ENCODE data around the gene PHACTR4.

The PHACTR4 gene

DNA sequence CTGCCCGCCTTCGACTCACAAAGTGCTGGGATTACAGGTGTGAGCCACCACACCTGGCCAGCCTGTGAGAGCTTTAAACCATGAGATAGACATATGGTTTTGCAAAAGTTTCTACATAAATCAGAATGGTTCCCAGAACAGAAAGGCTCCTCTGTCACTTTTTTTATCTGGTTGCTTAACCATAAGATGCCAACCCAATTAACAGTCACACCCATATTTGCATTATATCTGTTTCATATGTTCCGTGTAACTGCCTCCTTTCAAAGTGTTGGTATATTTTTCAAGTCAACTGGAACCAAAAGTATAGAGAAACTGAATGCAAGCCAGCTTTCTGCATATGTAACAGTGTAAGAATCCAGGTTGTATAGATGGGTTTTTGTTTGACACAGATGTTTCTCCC, 112.6 kb downstream of the PHACTR4 start:
- TF ChIP-seq POLR2A (IDR thresholded peaks at IDR 0.05; ENCODE audit: extremely low read depth, insufficient read length) = no peak
- TF ChIP-seq MYC (IDR thresholded peaks at IDR 0.05; ENCODE audit: low read depth, low read length) = no peak
- TF ChIP-seq, protein P1, sequence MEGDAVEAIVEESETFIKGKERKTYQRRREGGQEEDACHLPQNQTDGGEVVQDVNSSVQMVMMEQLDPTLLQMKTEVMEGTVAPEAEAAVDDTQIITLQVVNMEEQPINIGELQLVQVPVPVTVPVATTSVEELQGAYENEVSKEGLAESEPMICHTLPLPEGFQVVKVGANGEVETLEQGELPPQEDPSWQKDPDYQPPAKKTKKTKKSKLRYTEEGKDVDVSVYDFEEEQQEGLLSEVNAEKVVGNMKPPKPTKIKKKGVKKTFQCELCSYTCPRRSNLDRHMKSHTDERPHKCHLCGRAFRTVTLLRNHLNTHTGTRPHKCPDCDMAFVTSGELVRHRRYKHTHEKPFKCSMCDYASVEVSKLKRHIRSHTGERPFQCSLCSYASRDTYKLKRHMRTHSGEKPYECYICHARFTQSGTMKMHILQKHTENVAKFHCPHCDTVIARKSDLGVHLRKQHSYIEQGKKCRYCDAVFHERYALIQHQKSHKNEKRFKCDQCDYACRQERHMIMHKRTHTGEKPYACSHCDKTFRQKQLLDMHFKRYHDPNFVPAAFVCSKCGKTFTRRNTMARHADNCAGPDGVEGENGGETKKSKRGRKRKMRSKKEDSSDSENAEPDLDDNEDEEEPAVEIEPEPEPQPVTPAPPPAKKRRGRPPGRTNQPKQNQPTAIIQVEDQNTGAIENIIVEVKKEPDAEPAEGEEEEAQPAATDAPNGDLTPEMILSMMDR (IDR thresholded peaks at IDR 0.05; ENCODE audit: low read depth, low read length) = no peak
- TF ChIP-seq, protein P2, sequence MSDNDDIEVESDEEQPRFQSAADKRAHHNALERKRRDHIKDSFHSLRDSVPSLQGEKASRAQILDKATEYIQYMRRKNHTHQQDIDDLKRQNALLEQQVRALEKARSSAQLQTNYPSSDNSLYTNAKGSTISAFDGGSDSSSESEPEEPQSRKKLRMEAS (IDR thresholded peaks at IDR 0.05; ENCODE audit: low read depth, low read length) = no peak
- no peak for DNase-seq (ENCODE audit: low read depth)
- no peak overlapping the region for H3K4me3 ChIP-seq (ENCODE audit: low read depth, low read length)

- TF ChIP-seq MYC (IDR thresholded peaks at IDR 0.05; ENCODE audit: low read depth, low read length) (no peak), POLR2A (IDR thresholded peaks at IDR 0.05; ENCODE audit: extremely low read depth, insufficient read length) (no peak)
- TF ChIP-seq, protein P2 (IDR thresholded peaks at IDR 0.05; ENCODE audit: low read depth, low read length) = no peak
- TF ChIP-seq, protein P1 (IDR thresholded peaks at IDR 0.05; ENCODE audit: low read depth, low read length) = no peak
- DNase-seq (ENCODE audit: low read depth) = no peak
- no peak overlapping the region for H3K4me3 ChIP-seq (ENCODE audit: low read depth, low read length)
These were observed 113.2 kb downstream of the PHACTR4 start for GRCh38 chr1:28482702-28483101.

DNA sequence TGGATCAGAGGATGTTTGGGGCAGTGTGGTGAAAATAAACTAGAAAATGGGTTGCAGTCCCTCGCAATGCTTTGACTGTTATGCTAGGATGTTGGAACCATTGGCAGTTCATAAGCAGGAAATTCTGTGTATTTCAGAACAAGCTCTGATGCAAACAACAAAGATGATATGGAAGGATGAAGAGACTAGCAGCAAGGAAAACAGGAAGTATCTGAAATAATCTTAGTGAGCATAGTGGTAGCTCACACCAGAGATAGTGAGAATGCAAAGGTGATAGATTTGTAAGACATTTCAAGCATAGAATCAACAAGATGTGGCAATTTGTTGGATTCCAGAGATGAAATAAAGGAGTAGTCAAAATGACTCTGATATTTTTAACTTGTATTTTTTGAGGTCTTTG, 125.2 kb downstream of the PHACTR4 start:
- no peak overlapping the region for H3K4me3 ChIP-seq (ENCODE audit: low read depth, low read length)
- DNase-seq (ENCODE audit: low read depth) = no peak
- TF ChIP-seq, protein P1 (IDR thresholded peaks at IDR 0.05; ENCODE audit: low read depth, low read length) = no peak
- TF ChIP-seq MYC (IDR thresholded peaks at IDR 0.05; ENCODE audit: low read depth, low read length) (no peak), POLR2A (IDR thresholded peaks at IDR 0.05; ENCODE audit: extremely low read depth, insufficient read length) (no peak)
- TF ChIP-seq, protein P2 (IDR thresholded peaks at IDR 0.05; ENCODE audit: low read depth, low read length) = no peak

DNA sequence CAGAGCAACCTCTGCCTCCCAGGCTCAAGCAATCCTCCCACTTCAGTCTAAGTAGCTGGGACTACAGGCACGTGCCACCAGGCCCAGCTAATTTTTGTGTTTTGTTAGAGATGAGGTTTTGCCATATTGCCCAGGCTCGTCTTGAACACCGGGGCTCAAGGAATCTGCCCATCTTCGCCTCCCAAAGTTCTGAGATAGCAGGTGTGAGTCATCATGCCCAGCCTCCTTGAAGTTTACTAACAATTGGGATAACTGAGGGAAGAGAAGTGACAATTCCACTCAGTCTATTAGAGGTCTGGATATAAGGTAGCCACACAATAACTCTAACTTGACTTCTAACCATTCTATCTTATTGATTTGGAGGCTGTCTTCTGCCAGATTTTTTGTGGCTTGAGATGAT, 130.0 kb downstream of the PHACTR4 start:
- DNase-seq (ENCODE audit: low read depth) = no peak
- TF ChIP-seq, protein P1 (IDR thresholded peaks at IDR 0.05; ENCODE audit: low read depth, low read length) = no peak
- TF ChIP-seq, protein P2 (IDR thresholded peaks at IDR 0.05; ENCODE audit: low read depth, low read length) = no peak
- TF ChIP-seq MYC (IDR thresholded peaks at IDR 0.05; ENCODE audit: low read depth, low read length) = no peak
- no peak for TF ChIP-seq POLR2A (IDR thresholded peaks at IDR 0.05; ENCODE audit: extremely low read depth, insufficient read length)

GRCh38 chr1:28501925-28502324, 132.4 kb downstream of the PHACTR4 start:
- TF ChIP-seq, protein P1 (IDR thresholded peaks at IDR 0.05; ENCODE audit: low read depth, low read length) = no peak
- no peak for TF ChIP-seq MYC (IDR thresholded peaks at IDR 0.05; ENCODE audit: low read depth, low read length)
- TF ChIP-seq, protein P2 (IDR thresholded peaks at IDR 0.05; ENCODE audit: low read depth, low read length) = no peak
- DNase-seq (ENCODE audit: low read depth) = no peak
- no peak overlapping the region for H3K4me3 ChIP-seq (ENCODE audit: low read depth, low read length)

More for the DNA sequence above, 130.0 kb downstream of the PHACTR4 start:
- H3K4me3 ChIP-seq (ENCODE audit: low read depth, low read length) = no peak overlapping the region

GRCh38 chr1:28503117-28503516, 133.6 kb downstream of the PHACTR4 start:
- TF ChIP-seq, protein P2 (IDR thresholded peaks at IDR 0.05; ENCODE audit: low read depth, low read length) = no peak
- TF ChIP-seq MYC (IDR thresholded peaks at IDR 0.05; ENCODE audit: low read depth, low read length) (no peak), POLR2A (IDR thresholded peaks at IDR 0.05; ENCODE audit: extremely low read depth, insufficient read length) (no peak)
- TF ChIP-seq, protein P1 (IDR thresholded peaks at IDR 0.05; ENCODE audit: low read depth, low read length) = no peak
- H3K4me3 ChIP-seq (ENCODE audit: low read depth, low read length) = no peak overlapping the region
- DNase-seq (ENCODE audit: low read depth) = no peak
